H1 (cell line): Measurements from ENCODE around the gene CFAP74. TPM values are rescaled to one million over a fixed set of nuclear protein-coding genes. Genes with fewer than 3 reads are reported as not detected.

Experiments
- CTCF ChIA-PET: fragments of 300-600 bp; sonication (Branson Sonifier 250); formaldehyde crosslinking; loops from one replicate; lab custom pipeline; 2021; ENCODE audit not compliant: partially characterized antibody; lab: Charles Lee
- POLR2A ChIA-PET: fragments of 300-600 bp; sonication (Branson Sonifier 250); formaldehyde crosslinking; loops from one replicate; lab custom pipeline; 2021; ENCODE audit warnings: inconsistent platforms; ENCODE audit not compliant: partially characterized antibody; lab: Charles Lee
- DNase-seq, 2 experiments: peaks; one replicate each; pipeline versions ENCODE4 v3.0.0 to v3.0.0-alpha.2; 2010 to 2022; ENCODE audit warnings: low spot score in 2 of 2, low read depth in 1 of 2, mixed read lengths in 1 of 2
- FAIRE-seq: peaks from 2 replicates; lab custom pipeline; 2011; peaks lifted over from hg19 to GRCh38; lab: Jason Lieb, UNC
- H2AFZ ChIP-seq: 2 replicates; pipeline ENCODE4 v1.8.1; 2012; ENCODE audit warnings: low read length, inconsistent platforms
- H2AK5ac ChIP-seq: 2 replicates; pipeline ENCODE4 v1.6.1; 2013; ENCODE audit warnings: low read depth, low read length
- H2BK120ac ChIP-seq: replicated peaks from 2 replicates; pipeline ENCODE3; 2013; ENCODE audit warnings: low read depth, low read length, inconsistent platforms
- H2BK12ac ChIP-seq: 2 replicates; pipeline ENCODE4 v1.6.1; 2013; ENCODE audit warnings: low read depth, low read length
- H2BK15ac ChIP-seq: 2 replicates; pipeline ENCODE4 v1.6.1; 2013; ENCODE audit warnings: low read length
- H2BK20ac ChIP-seq: 2 replicates; pipeline ENCODE4 v1.6.1; 2013; ENCODE audit warnings: low read length
- H2BK5ac ChIP-seq: 2 replicates; pipeline ENCODE4 v1.6.1; 2013; ENCODE audit warnings: low read depth, low read length
- H3K14ac ChIP-seq: 2 replicates; pipeline ENCODE4 v1.6.1; 2013; ENCODE audit warnings: inconsistent platforms; ENCODE audit not compliant: insufficient read length
- H3K18ac ChIP-seq: 2 replicates; pipeline ENCODE4 v1.6.1; 2013; ENCODE audit warnings: low read length; ENCODE audit errors: extremely low read depth
- H3K23ac ChIP-seq: 2 replicates; pipeline ENCODE4 v1.6.1; 2013; ENCODE audit warnings: inconsistent platforms; ENCODE audit not compliant: insufficient read length
- H3K23me2 ChIP-seq: 2 replicates; pipeline ENCODE4 v1.6.1; 2013; ENCODE audit warnings: low read depth, low read length
- H3K27ac ChIP-seq: 2 replicates; pipeline ENCODE4 v1.6.1; 2011; ENCODE audit warnings: low read depth, low read length, inconsistent platforms
- H3K27me3 ChIP-seq, 4 experiments: replicated peaks in 1 of 4; 1 replicate in 1 of 4; 2 replicates in 3 of 4; pipeline versions ENCODE4 v1.6.1 to v1.8.1; 2011 to 2013; ENCODE audit warnings: low read length in 3 of 4, mild to moderate bottlenecking in 3 of 4, inconsistent platforms in 2 of 4, mixed read lengths in 2 of 4, moderate library complexity in 1 of 4; ENCODE audit not compliant: control insufficient read depth in 3 of 4, insufficient read depth in 3 of 4; ENCODE audit errors: extremely low read depth in 1 of 4
- H3K36me3 ChIP-seq, 4 experiments: 2 replicates each; pipeline versions ENCODE4 v1.6.1 to v1.8.1; 2011 to 2013; ENCODE audit warnings: mild to moderate bottlenecking in 4 of 4, low read length in 3 of 4, moderate library complexity in 2 of 4, control low read depth in 1 of 4, inconsistent platforms in 1 of 4; ENCODE audit not compliant: insufficient read depth in 4 of 4, control insufficient read depth in 2 of 4
- H3K4ac ChIP-seq: replicated peaks from 2 replicates; pipeline ENCODE3; 2013; ENCODE audit warnings: low read length, low read depth, mixed read lengths, inconsistent platforms; ENCODE audit not compliant: insufficient read length
- H3K4me1 ChIP-seq, 4 experiments: replicated peaks in 1 of 4; 1 replicate in 1 of 4; 2 replicates in 3 of 4; pipeline versions ENCODE4 v1.6.1 to v1.8.1; 2011 to 2013; ENCODE audit warnings: low read length in 3 of 4, inconsistent platforms in 2 of 4, mixed read lengths in 1 of 4; ENCODE audit not compliant: insufficient read depth in 4 of 4, control insufficient read depth in 3 of 4
- H3K4me2 ChIP-seq, 2 experiments: 2 replicates each; pipeline versions ENCODE4 v1.6.1 to v1.8.1; 2011 to 2013; ENCODE audit warnings: low read depth in 2 of 2, low read length in 2 of 2, control low read depth in 1 of 2, inconsistent platforms in 1 of 2, mild to moderate bottlenecking in 1 of 2; ENCODE audit not compliant: insufficient read depth in 1 of 2
- H3K4me3 ChIP-seq, 4 experiments: fragments of 200-600, 300-600 bp in 1 of 4; sonication (generic), shearing (Covaris generic), sonication (Bioruptor Twin) in 1 of 4; 2 replicates each; pipeline versions ENCODE4 v1.5.1 to v1.8.1; 2011 to 2016; ENCODE audit warnings: low read length in 4 of 4, low read depth in 3 of 4, control low read depth in 2 of 4, inconsistent platforms in 2 of 4, mild to moderate bottlenecking in 2 of 4, mixed read lengths in 1 of 4, moderate library complexity in 1 of 4; ENCODE audit not compliant: insufficient read depth in 2 of 4; ENCODE audit errors: extremely low read depth in 1 of 4
- H3K56ac ChIP-seq: replicated peaks from 2 replicates; pipeline ENCODE3; 2013; ENCODE audit warnings: low read depth, mild to moderate bottlenecking, mixed read lengths, low read length, inconsistent platforms; ENCODE audit not compliant: insufficient read length
- H3K79me1 ChIP-seq: 2 replicates; pipeline ENCODE4 v1.6.1; 2013; ENCODE audit warnings: low read depth, low read length, control low read depth
- H3K79me2 ChIP-seq, 2 experiments: 2 replicates each; pipeline versions ENCODE4 v1.6.1 to v1.8.1; 2012 to 2013; ENCODE audit warnings: low read length in 2 of 2, mild to moderate bottlenecking in 2 of 2, inconsistent platforms in 1 of 2; ENCODE audit not compliant: insufficient read depth in 2 of 2, control insufficient read depth in 1 of 2
- H3K9ac ChIP-seq, 4 experiments: replicated peaks in 1 of 4; 1 replicate in 1 of 4; 2 replicates in 3 of 4; pipeline versions ENCODE4 v1.6.1 to v1.8.1; 2011 to 2013; ENCODE audit warnings: low read depth in 3 of 4, low read length in 3 of 4, control low read depth in 2 of 4, mild to moderate bottlenecking in 2 of 4, moderate library complexity in 2 of 4, inconsistent platforms in 1 of 4; ENCODE audit errors: extremely low read depth in 1 of 4
- H3K9me3 ChIP-seq, 2 experiments: 2 replicates each; pipeline versions ENCODE4 v1.6.1 to v1.8.1; 2012 to 2013; ENCODE audit warnings: mild to moderate bottlenecking in 2 of 2, moderate library complexity in 2 of 2, control low read depth in 1 of 2, inconsistent platforms in 1 of 2, low read depth in 1 of 2, low read length in 1 of 2, mixed read lengths in 1 of 2; ENCODE audit not compliant: insufficient read depth in 2 of 2
- H4K20me1 ChIP-seq, 2 experiments: replicated peaks in 1 of 2; 2 replicates each; pipeline versions ENCODE3 to v1.8.1; 2011 to 2013; ENCODE audit warnings: inconsistent platforms in 2 of 2, low read length in 2 of 2, mild to moderate bottlenecking in 1 of 2; ENCODE audit not compliant: insufficient read depth in 2 of 2, control insufficient read depth in 1 of 2
- H4K5ac ChIP-seq: 2 replicates; pipeline ENCODE4 v1.6.1; 2013; ENCODE audit warnings: low read length, low read depth, mixed read lengths, inconsistent platforms; ENCODE audit not compliant: insufficient read length
- H4K8ac ChIP-seq: 2 replicates; pipeline ENCODE4 v1.8.0; 2013; ENCODE audit warnings: mild to moderate bottlenecking, moderate library complexity, low read length, inconsistent platforms; ENCODE audit not compliant: insufficient read depth; ENCODE audit errors: extremely low read depth
- H4K91ac ChIP-seq: replicated peaks from 2 replicates; pipeline ENCODE3; 2013; ENCODE audit warnings: low read length, mixed read lengths, inconsistent platforms; ENCODE audit not compliant: insufficient read length
- CHD1 ChIP-seq: IDR thresholded peaks from 2 replicates; pipeline ENCODE4 v1.6.1; 2012; ENCODE audit warnings: low read depth, low read length, improper control_type of control experiment
- JUN ChIP-seq: IDR thresholded peaks from 2 replicates; pipeline ENCODE4 v1.6.1; 2011; ENCODE audit warnings: low read depth, mild to moderate bottlenecking, improper control_type of control experiment, low read length
- NRF1 ChIP-seq: IDR thresholded peaks from 2 replicates; pipeline ENCODE4 v1.6.1; 2011; ENCODE audit warnings: mild to moderate bottlenecking, low read depth, low read length, improper control_type of control experiment
- RBBP5 ChIP-seq: IDR thresholded peaks from 2 replicates; pipeline ENCODE4 v1.7.1; 2012; ENCODE audit warnings: low read depth, mild to moderate bottlenecking, inconsistent platforms, low read length, moderate library complexity, borderline replicate concordance
- WGBS, 2 experiments: shearing (Covaris generic) in 1 of 2; methylation state at CpG; one replicate each; pipeline versions ENCODE4 v1.1.6 to v1.1.7; 2013 to 2015; ENCODE audit warnings: low lambda C conversion rate in 2 of 2, mixed read lengths in 2 of 2, inconsistent platforms in 1 of 2, low coverage in 1 of 2, missing lambda C conversion rate in 1 of 2; ENCODE audit not compliant: insufficient replicate concordance in 2 of 2, insufficient coverage in 1 of 2, insufficient read length in 1 of 2; ENCODE audit errors: extremely low coverage in 1 of 2, missing lambda C conversion rate in 1 of 2; 5-methylcytosine and 5-hydroxymethylcytosine counted together
- polyA plus RNA-seq, 7 experiments: library from polyadenylated mRNA; depleted of rRNA in 3 of 7; stranded (reverse) in 5 of 7; unstranded in 2 of 7; fragments of >200 nt in 5 of 7; fragments of 200-250 nt in 2 of 7; gene quantifications; 1 replicate in 5 of 7; 2 replicates in 1 of 7; 4 replicates in 1 of 7; pipeline versions ENCODE4 v1.2.1 to v1.2.3, GENCODE V29; 2011 to 2013; ENCODE audit warnings: missing spikeins in 2 of 7, mixed read lengths in 2 of 7
- total RNA-seq: library from RNA; stranded (reverse); fragmentation: NEBNext Ultra II Directional; extraction: Animal tissue kit (Norgen Biotek cat#: 25700); gene quantifications from 2 replicates; pipeline ENCODE4 v1.2.1, GENCODE V29; 2021
- TF ChIP-seq, protein P1 (sequence below): IDR thresholded peaks from 2 replicates; pipeline ENCODE4 v1.6.1; 2012; ENCODE audit warnings: inconsistent platforms
- TF ChIP-seq, protein P2 (sequence below): IDR thresholded peaks from 2 replicates; pipeline ENCODE4 v1.6.1; 2011; ENCODE audit warnings: low read length, improper control_type of control experiment

The CFAP74 gene
- total and polyA plus RNA-seq, 2 of the 8 experiments (the other 6 are each of a cell fraction or from before 2014, with no cell fraction given), result 0.09 to 0.20 TPM

DNA sequence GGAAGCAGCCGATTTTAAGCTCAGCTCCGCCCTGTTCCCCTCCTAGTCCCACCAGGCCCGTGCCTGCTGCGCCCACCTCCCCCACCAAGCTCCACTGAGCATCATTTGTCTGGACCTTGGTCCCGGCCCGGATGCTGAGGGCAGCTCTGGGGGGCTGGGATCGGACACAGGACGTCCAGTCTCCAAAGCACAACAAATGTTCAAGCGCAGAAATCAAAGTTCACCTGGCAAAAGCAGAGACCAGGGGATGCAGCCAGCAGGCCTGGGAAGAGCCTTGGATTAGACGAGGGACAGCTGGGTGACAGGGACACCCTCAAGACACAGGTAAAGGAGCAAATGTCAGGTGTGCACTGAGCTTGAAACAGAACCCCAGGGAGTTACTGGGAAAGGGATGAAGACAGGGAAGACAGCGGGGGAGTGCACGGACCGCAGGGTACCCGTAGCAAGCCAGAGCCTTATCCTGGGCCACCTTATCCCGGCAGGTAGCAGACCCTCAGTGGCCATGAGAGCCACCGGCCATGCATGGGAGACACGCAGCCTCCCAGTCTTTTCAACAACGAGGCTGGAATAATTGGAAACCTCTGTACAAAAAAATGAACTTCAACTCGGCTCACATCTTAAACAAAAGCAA lies 62.3 kb downstream of the CFAP74 start:
- no peak overlapping the region for H3K18ac ChIP-seq
- H3K27me3 ChIP-seq, result no peaks in the 10 kb centered on the region
- H4K20me1 ChIP-seq, result peaks cover 0 to 2% of the 10 kb centered on the region in 2 experiments
- H3K23me2 ChIP-seq, result peaks cover 6% of the 10 kb centered on the region; the same call in 1 of the 2 replicates
- H3K4me3 ChIP-seq, result no peak overlapping the region
- H4K91ac ChIP-seq, result no peak overlapping the region
- POLR2A ChIA-PET, result interaction anchor here (0.5 to 1.6 kb wide), 3 partner anchors 11 to 108 kb away, joined by 3 to 4 read pairs (median 3); no protein-coding TSS in a partner anchor
- TF ChIP-seq, protein P1, sequence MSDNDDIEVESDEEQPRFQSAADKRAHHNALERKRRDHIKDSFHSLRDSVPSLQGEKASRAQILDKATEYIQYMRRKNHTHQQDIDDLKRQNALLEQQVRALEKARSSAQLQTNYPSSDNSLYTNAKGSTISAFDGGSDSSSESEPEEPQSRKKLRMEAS, result no peak
- TF ChIP-seq JUN (no peak), RBBP5 (no peak), NRF1 (no peak), CHD1 (no peak)
- TF ChIP-seq, protein P2, sequence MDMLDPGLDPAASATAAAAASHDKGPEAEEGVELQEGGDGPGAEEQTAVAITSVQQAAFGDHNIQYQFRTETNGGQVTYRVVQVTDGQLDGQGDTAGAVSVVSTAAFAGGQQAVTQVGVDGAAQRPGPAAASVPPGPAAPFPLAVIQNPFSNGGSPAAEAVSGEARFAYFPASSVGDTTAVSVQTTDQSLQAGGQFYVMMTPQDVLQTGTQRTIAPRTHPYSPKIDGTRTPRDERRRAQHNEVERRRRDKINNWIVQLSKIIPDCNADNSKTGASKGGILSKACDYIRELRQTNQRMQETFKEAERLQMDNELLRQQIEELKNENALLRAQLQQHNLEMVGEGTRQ, result no peak
- no peak overlapping the region for H2AFZ ChIP-seq
- H3K36me3 ChIP-seq, result no peaks in the 10 kb centered on the region
- H2AK5ac ChIP-seq, result no peak overlapping the region
- no peaks in the 10 kb centered on the region for H3K79me1 ChIP-seq
- H3K23ac ChIP-seq, result no peak overlapping the region
- DNase-seq, result no peak
- H3K9ac ChIP-seq, result no peak overlapping the region; a peak in 1 of 7 replicates
- H2BK120ac ChIP-seq, result no peak overlapping the region
- H3K56ac ChIP-seq, result no peak overlapping the region
- no peak overlapping the region for H4K5ac ChIP-seq
- no peak overlapping the region for H3K4me2 ChIP-seq
- peaks cover 0 to 2% (median 0%) of the 10 kb centered on the region in 4 experiments; a peak in 2 of 7 replicates for H3K4me1 ChIP-seq
- no peak overlapping the region; the same call in 1 of the 2 replicates for H2BK5ac ChIP-seq
- no peak overlapping the region for H3K27ac ChIP-seq
- no peak overlapping the region for H3K4ac ChIP-seq
- H4K8ac ChIP-seq, result no peak overlapping the region
- H2BK12ac ChIP-seq, result no peak overlapping the region
- H3K79me2 ChIP-seq, result no peaks in the 10 kb centered on the region
- WGBS, 2 experiments, result 90% methylated on average over 17 of the region's 19 CpGs; no CpG with 5 or more reads in 1 of the 2 experiments
- CTCF ChIA-PET, result interaction anchor here (1.3 to 9.3 kb wide), 7 partner anchors 9 to 102 kb away, joined by 3 to 145 read pairs (median 4); no protein-coding TSS in a partner anchor
- no peak for FAIRE-seq
- no peak overlapping the region for H3K14ac ChIP-seq
- peaks cover 0 to 4% of the 10 kb centered on the region in 2 experiments; a peak in 1 of 4 replicates for H3K9me3 ChIP-seq
- no peak overlapping the region for H2BK20ac ChIP-seq
- 0 out of 2 replicates have a peak overlapping the region, but pooled peaks have one; percentile 46 for H2BK15ac ChIP-seq
